PFSK-1 (cell line): Measurements from ENCODE around the gene LRMDA.

Experiments
- FOXP2 ChIP-seq: optimal IDR thresholded peaks from 2 replicates; pipeline ENCODE3; 2011; ENCODE audit warnings: borderline replicate concordance, control low read depth, inconsistent platforms; ENCODE audit not compliant: insufficient read depth; ENCODE audit errors: extremely low read length, extremely low read depth
- POLR2AphosphoS5 ChIP-seq: IDR thresholded peaks from 2 replicates; pipeline ENCODE4 v1.6.1; 2012; ENCODE audit warnings: low read depth, mild to moderate bottlenecking, control low read depth, low read length, moderate library complexity
- REST ChIP-seq, 2 experiments: IDR thresholded peaks; 2 replicates each; pipeline versions ENCODE4 v1.6.1 to v1.8.0; 2011 to 2012; ENCODE audit warnings: low read depth in 2 of 2, low read length in 2 of 2, control low read depth in 1 of 2, inconsistent platforms in 1 of 2, mild to moderate bottlenecking in 1 of 2, moderate library complexity in 1 of 2; ENCODE audit not compliant: insufficient read depth in 1 of 2
- SIN3A ChIP-seq: IDR thresholded peaks from 2 replicates; pipeline ENCODE4 v1.6.1; 2012; ENCODE audit warnings: mild to moderate bottlenecking, low read length, moderate library complexity, borderline replicate concordance; ENCODE audit not compliant: insufficient read depth
- TAF1 ChIP-seq: IDR thresholded peaks from 2 replicates; pipeline ENCODE4 v1.6.1; 2012; ENCODE audit warnings: low read length, control low read depth, borderline replicate concordance; ENCODE audit not compliant: insufficient read depth

- TF ChIP-seq SIN3A: no peak
- TF ChIP-seq TAF1: no peak
- no peak for TF ChIP-seq POLR2AphosphoS5
- TF ChIP-seq REST (IDR thresholded peaks at IDR 0.05; ENCODE audit: insufficient read depth in 1 of 2, low read depth in 2 of 2, low read length in 2 of 2): no peak
- no peak for TF ChIP-seq FOXP2
These were observed 1016.2 kb downstream of the LRMDA start for GRCh38 chr10:76447578-76447977.
